ENCODE measurements around the gene BCLAF1. TPM values are rescaled to one million over a fixed set of nuclear protein-coding genes. Genes with fewer than 3 reads are reported as not detected.

The BCLAF1 gene
- total and polyA plus RNA-seq, 2 experiments from 2014 or later: 133 to 151 TPM

DNA sequence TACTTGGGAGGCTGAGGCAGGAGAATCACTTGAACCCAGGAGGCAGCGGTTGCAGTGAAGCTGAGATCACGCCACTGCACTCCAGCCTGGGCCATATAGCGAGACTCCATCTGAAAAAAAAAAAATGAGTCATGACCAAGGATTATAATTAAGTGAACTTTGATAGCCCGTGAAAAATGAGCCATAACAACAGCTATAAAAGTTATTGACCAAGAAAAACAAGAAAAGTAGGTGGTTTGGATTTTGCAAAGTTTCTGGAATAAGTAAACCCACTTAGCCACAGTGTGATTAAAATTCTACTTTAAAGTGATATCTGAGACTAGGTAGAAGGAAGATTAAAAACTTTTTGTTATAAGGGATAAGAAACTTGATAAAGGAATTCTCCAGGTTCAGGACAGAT is 25.9 kb upstream of the BCLAF1 start (continued):
- TF ChIP-seq, protein P1, sequence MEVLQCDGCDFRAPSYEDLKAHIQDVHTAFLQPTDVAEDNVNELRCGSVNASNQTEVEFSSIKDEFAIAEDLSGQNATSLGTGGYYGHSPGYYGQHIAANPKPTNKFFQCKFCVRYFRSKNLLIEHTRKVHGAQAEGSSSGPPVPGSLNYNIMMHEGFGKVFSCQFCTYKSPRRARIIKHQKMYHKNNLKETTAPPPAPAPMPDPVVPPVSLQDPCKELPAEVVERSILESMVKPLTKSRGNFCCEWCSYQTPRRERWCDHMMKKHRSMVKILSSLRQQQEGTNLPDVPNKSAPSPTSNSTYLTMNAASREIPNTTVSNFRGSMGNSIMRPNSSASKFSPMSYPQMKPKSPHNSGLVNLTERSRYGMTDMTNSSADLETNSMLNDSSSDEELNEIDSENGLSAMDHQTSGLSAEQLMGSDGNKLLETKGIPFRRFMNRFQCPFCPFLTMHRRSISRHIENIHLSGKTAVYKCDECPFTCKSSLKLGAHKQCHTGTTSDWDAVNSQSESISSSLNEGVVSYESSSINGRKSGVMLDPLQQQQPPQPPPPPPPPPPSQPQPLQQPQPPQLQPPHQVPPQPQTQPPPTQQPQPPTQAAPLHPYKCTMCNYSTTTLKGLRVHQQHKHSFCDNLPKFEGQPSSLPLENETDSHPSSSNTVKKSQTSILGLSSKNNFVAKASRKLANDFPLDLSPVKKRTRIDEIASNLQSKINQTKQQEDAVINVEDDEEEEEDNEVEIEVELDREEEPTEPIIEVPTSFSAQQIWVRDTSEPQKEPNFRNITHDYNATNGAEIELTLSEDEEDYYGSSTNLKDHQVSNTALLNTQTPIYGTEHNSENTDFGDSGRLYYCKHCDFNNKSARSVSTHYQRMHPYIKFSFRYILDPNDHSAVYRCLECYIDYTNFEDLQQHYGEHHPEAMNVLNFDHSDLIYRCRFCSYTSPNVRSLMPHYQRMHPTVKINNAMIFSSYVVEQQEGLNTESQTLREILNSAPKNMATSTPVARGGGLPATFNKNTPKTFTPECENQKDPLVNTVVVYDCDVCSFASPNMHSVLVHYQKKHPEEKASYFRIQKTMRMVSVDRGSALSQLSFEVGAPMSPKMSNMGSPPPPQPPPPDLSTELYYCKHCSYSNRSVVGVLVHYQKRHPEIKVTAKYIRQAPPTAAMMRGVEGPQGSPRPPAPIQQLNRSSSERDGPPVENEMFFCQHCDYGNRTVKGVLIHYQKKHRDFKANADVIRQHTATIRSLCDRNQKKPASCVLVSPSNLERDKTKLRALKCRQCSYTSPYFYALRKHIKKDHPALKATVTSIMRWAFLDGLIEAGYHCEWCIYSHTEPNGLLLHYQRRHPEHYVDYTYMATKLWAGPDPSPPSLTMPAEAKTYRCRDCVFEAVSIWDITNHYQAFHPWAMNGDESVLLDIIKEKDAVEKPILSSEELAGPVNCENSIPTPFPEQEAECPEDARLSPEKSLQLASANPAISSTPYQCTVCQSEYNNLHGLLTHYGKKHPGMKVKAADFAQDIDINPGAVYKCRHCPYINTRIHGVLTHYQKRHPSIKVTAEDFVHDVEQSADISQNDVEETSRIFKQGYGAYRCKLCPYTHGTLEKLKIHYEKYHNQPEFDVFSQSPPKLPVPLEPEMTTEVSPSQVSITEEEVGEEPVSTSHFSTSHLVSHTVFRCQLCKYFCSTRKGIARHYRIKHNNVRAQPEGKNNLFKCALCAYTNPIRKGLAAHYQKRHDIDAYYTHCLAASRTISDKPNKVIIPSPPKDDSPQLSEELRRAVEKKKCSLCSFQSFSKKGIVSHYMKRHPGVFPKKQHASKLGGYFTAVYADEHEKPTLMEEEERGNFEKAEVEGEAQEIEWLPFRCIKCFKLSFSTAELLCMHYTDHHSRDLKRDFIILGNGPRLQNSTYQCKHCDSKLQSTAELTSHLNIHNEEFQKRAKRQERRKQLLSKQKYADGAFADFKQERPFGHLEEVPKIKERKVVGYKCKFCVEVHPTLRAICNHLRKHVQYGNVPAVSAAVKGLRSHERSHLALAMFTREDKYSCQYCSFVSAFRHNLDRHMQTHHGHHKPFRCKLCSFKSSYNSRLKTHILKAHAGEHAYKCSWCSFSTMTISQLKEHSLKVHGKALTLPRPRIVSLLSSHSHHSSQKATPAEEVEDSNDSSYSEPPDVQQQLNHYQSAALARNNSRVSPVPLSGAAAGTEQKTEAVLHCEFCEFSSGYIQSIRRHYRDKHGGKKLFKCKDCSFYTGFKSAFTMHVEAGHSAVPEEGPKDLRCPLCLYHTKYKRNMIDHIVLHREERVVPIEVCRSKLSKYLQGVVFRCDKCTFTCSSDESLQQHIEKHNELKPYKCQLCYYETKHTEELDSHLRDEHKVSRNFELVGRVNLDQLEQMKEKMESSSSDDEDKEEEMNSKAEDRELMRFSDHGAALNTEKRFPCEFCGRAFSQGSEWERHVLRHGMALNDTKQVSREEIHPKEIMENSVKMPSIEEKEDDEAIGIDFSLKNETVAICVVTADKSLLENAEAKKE (CRISPR knock-in tag; IDR thresholded peaks at IDR 0.05): no peak
- TF ChIP-seq, protein P2, sequence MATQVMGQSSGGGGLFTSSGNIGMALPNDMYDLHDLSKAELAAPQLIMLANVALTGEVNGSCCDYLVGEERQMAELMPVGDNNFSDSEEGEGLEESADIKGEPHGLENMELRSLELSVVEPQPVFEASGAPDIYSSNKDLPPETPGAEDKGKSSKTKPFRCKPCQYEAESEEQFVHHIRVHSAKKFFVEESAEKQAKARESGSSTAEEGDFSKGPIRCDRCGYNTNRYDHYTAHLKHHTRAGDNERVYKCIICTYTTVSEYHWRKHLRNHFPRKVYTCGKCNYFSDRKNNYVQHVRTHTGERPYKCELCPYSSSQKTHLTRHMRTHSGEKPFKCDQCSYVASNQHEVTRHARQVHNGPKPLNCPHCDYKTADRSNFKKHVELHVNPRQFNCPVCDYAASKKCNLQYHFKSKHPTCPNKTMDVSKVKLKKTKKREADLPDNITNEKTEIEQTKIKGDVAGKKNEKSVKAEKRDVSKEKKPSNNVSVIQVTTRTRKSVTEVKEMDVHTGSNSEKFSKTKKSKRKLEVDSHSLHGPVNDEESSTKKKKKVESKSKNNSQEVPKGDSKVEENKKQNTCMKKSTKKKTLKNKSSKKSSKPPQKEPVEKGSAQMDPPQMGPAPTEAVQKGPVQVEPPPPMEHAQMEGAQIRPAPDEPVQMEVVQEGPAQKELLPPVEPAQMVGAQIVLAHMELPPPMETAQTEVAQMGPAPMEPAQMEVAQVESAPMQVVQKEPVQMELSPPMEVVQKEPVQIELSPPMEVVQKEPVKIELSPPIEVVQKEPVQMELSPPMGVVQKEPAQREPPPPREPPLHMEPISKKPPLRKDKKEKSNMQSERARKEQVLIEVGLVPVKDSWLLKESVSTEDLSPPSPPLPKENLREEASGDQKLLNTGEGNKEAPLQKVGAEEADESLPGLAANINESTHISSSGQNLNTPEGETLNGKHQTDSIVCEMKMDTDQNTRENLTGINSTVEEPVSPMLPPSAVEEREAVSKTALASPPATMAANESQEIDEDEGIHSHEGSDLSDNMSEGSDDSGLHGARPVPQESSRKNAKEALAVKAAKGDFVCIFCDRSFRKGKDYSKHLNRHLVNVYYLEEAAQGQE (IDR thresholded peaks at IDR 0.05; ENCODE audit: unreplicated experiment): no peak
- TF ChIP-seq JUNB (IDR thresholded peaks at IDR 0.05; ENCODE audit: unreplicated experiment): no peak
- TF ChIP-seq ZNF331 (CRISPR knock-in tag; IDR thresholded peaks at IDR 0.05; ENCODE audit: low read depth): no peak
- TF ChIP-seq NANOG (IDR thresholded peaks at IDR 0.05; ENCODE audit: borderline replicate concordance): no peak
- TF ChIP-seq ZNF114 (CRISPR knock-in tag; IDR thresholded peaks at IDR 0.05): no peak

DNA sequence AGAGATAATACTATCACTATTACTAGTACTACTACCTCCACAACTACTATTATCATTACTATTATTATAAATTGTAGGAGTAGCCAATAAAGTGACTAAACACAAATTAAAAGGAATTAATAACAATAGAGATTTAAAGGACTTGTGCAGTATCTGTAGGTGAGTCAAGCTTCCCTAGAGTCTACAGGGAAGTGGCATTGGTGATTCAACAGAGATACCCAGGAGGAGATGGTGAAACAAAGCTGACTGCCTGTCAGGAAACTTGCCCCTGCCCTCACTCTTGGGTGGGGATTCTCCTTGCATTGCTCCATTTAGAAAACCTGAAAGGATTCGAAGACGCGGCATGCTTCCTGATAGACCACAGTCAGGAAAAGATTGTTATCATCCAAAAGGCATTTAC is 23.3 kb upstream of the BCLAF1 start:
- H3K36me3 ChIP-seq (ENCODE audit: insufficient read depth): no peaks in the 10 kb centered on the region
- ATAC-seq (no peak), DNase-seq (ENCODE audit: low spot score) (no peak)
- H3K79me2 ChIP-seq (replicated peaks; ENCODE audit: insufficient read depth): no peaks in the 10 kb centered on the region
- no peaks in the 10 kb centered on the region for H3K4me1 ChIP-seq (ENCODE audit: insufficient read depth)
- H3K4me1 Mint-ChIP-seq: no peaks in the 10 kb centered on the region; the same call in 2 of the 3 replicates
- no peak overlapping the region for H3K4me2 ChIP-seq
- no peaks in the 10 kb centered on the region for H3F3A ChIP-seq (replicated peaks; ENCODE audit: low read depth)
- no peak overlapping the region for H3K4me3 Mint-ChIP-seq
- H3K27me3 ChIP-seq (ENCODE audit: insufficient read depth): no peaks in the 10 kb centered on the region
- no peaks in the 10 kb centered on the region for H3K36me3 Mint-ChIP-seq (ENCODE audit: low read depth)
- no peak overlapping the region for H3K27ac Mint-ChIP-seq
- peaks cover 4% of the 10 kb centered on the region for H3K27me3 Mint-ChIP-seq (ENCODE audit: insufficient read depth, low read depth, poor library complexity)
- H3K9me3 Mint-ChIP-seq: no peaks in the 10 kb centered on the region
- no peaks in the 10 kb centered on the region for H4K20me1 ChIP-seq (replicated peaks; ENCODE audit: insufficient read depth)
- H3K27ac ChIP-seq (ENCODE audit: low read depth): no peak overlapping the region
- H3K4me3 ChIP-seq: no peak overlapping the region
- peak overlapping the region; percentile 74; the same call in 1 of the 2 replicates for H2AFZ ChIP-seq
- 0 out of 2 replicates have a peak, but pooled peaks cover 5% of the 10 kb centered on the region for H3K9me2 ChIP-seq (ENCODE audit: insufficient read depth)
- TF ChIP-seq, protein P1 (CRISPR knock-in tag; IDR thresholded peaks at IDR 0.05): no peak
- TF ChIP-seq STAT1 (IDR thresholded peaks at IDR 0.05; ENCODE audit: unreplicated experiment): no peak

All from GM23338 (cell line).